IPS DF 6.9 (cell line): Measurements from ENCODE around the gene GAP43.
"Not testable (repeated sequence)": the region's sequence is repeated elsewhere in the genome, so short reads cannot be mapped to it uniquely, and the experiment has no call there.

ENCODE experiments used
- DNase-seq: peaks from one replicate; pipeline ENCODE4 v3.0.0-alpha.2; 2013; ENCODE audit warnings: low read depth, low spot score
- H3K27ac ChIP-seq: one replicate; pipeline ENCODE4 v1.5.1; 2013; ENCODE audit warnings: low read length, control low read depth
- H3K27me3 ChIP-seq: 2 replicates; pipeline ENCODE4 v1.6.1; 2013; ENCODE audit warnings: mild to moderate bottlenecking, low read length; ENCODE audit not compliant: control insufficient read depth, insufficient read depth
- H3K36me3 ChIP-seq: 2 replicates; pipeline ENCODE4 v1.6.1; 2013; ENCODE audit warnings: low read length; ENCODE audit not compliant: control insufficient read depth, insufficient read depth
- H3K4me1 ChIP-seq: 2 replicates; pipeline ENCODE4 v1.6.1; 2013; ENCODE audit warnings: low read length; ENCODE audit not compliant: control insufficient read depth, insufficient read depth
- H3K4me3 ChIP-seq: 2 replicates; pipeline ENCODE4 v1.5.1; 2013; ENCODE audit warnings: mild to moderate bottlenecking, low read length
- H3K9me3 ChIP-seq: 2 replicates; pipeline ENCODE4 v1.6.1; 2013; ENCODE audit warnings: low read length, inconsistent platforms; ENCODE audit not compliant: control insufficient read depth, insufficient read depth
- WGBS: extraction: QIAGEN DNeasy Blood & Tissue Kit; methylation state at CpG from one replicate; pipeline ENCODE4 v1.1.7; 2013; ENCODE audit warnings: mixed read lengths, missing lambda C conversion rate; ENCODE audit not compliant: insufficient read length, insufficient coverage; 5-methylcytosine and 5-hydroxymethylcytosine counted together

GAP43 gene

DNA sequence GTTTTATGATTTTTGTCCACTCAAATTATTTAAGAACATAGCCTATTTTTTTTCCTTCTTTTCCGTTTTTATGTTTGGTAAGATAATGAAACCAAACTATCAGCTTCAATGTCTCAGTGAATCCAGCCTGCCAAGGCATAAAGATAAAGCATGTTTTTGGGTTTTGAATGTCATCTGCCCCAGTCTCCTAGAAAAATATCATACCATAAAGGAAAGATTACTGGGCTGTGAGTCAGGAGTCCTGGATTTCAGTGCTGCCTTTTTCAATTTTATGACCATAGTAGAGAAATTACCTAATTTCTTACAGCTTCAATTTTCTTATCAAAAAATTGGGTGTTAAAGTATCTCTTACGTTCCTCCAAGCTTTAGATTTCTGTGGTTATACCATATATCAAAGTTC lies 87.5 kb downstream of the GAP43 start:
- Histone ChIP-seq H3K27me3 (no peaks in the 10 kb centered on the region), H3K36me3 (no peaks in the 10 kb centered on the region), H3K4me3 (no peak overlapping the region), H3K9me3 (no peaks in the 10 kb centered on the region), H3K27ac (no peak overlapping the region), H3K4me1 (no peaks in the 10 kb centered on the region)
- WGBS = no CpG with 5 or more reads among the region's 2 CpGs
- DNase-seq = no peak

DNA sequence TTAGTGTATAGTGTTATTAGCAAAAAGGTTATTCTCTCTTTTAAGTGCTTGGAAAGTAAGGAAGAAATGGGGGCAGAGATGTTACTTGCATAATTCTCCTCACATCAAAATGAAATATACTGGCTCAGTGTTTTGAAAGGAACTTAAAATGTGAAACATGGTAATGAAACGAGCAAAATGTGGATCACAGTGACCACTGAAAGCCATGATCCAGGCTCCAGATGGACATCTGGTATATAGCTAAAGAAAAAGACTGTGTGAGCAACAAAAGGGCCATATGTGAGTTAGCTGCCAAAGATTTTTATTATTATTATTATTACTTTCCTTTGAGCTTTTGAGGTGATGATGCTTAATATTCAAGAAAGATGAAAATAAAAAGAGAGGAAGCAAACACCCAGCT lies 89.6 kb downstream of the GAP43 start:
- Histone ChIP-seq H3K9me3 (no peaks in the 10 kb centered on the region), H3K36me3 (no peaks in the 10 kb centered on the region), H3K4me1 (no peaks in the 10 kb centered on the region), H3K27me3 (no peaks in the 10 kb centered on the region), H3K27ac (no peak overlapping the region), H3K4me3 (no peak overlapping the region)
- no peak for DNase-seq
- no CpG with 5 or more reads among the region's 1 CpG for WGBS

DNA sequence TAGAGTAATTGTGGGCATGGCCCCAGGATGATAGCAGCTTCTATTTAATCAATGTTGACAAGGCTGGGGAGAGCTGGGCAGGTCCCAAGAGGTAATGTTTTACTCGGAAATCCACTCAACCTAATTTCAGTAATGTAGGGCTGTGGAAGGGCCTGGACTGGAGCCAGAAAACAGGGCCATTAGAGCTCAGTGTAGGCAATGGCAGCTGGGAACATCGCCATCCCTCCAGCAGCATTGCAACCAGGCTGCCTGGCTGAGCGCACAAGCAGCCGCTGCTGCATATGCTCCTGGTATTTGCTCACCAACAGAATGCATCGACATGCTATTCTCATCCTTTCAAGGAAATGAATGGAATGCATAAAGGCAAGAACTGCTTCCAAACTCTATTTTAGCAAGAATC lies 90.0 kb downstream of the GAP43 start:
- Histone ChIP-seq H3K9me3 (no peaks in the 10 kb centered on the region), H3K27me3 (no peaks in the 10 kb centered on the region), H3K27ac (no peak overlapping the region), H3K36me3 (no peaks in the 10 kb centered on the region), H3K4me3 (no peak overlapping the region), H3K4me1 (no peaks in the 10 kb centered on the region)
- no CpG with 5 or more reads among the region's 5 CpGs for WGBS
- DNase-seq = no peak

DNA sequence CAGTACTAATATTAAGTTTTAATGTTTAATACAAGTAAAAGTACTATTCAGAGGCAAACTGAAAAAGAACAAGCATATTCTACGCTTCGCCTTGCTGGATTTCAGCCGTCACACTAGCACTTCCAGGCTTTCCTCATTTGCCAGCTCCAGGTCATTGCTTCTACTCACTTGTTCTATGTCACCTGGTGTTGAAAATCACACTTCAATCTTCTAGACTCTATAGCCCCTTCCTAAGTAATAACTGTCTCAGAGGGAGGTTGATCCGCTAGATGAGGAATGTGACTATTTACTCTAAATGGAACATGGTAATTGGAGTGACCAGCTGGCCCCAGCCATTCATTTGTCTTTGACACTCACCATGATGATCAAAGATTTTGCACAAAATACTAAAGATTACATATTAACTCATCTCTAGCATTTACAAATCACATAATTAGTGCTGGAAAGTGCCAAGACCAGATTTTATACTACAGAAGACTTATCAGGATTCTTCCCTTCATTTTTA lies 92.0 kb downstream of the GAP43 start:
- Histone ChIP-seq H3K27me3 (no peaks in the 10 kb centered on the region), H3K4me3 (no peak overlapping the region), H3K36me3 (no peaks in the 10 kb centered on the region), H3K4me1 (no peaks in the 10 kb centered on the region), H3K9me3 (no peaks in the 10 kb centered on the region), H3K27ac (no peak overlapping the region)
- DNase-seq = no peak
- no CpG with 5 or more reads among the region's 4 CpGs for WGBS

DNA sequence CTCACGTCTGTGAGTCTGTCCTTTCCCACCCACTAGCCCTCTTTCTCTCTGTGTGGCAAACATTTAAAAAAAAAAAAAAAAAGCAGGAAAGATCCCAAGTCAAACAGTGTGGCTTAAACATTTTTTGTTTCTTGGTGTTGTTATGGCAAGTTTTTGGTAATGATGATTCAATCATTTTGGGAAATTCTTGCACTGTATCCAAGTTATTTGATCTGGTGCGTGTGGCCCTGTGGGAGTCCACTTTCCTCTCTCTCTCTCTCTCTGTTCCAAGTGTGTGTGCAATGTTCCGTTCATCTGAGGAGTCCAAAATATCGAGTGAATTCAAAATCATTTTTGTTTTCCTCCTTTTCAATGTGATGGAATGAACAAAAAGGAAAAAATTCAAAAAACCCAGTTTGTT lies 97.7 kb downstream of the GAP43 start:
- H3K27ac ChIP-seq = no peak overlapping the region
- H3K4me1 ChIP-seq = no peaks in the 10 kb centered on the region
- H3K36me3 ChIP-seq = no peaks in the 10 kb centered on the region
- no peaks in the 10 kb centered on the region for H3K27me3 ChIP-seq
- no peak overlapping the region for H3K4me3 ChIP-seq
- H3K9me3 ChIP-seq = no peaks in the 10 kb centered on the region
- WGBS = no CpG with 5 or more reads among the region's 4 CpGs
- DNase-seq = no peak

DNA sequence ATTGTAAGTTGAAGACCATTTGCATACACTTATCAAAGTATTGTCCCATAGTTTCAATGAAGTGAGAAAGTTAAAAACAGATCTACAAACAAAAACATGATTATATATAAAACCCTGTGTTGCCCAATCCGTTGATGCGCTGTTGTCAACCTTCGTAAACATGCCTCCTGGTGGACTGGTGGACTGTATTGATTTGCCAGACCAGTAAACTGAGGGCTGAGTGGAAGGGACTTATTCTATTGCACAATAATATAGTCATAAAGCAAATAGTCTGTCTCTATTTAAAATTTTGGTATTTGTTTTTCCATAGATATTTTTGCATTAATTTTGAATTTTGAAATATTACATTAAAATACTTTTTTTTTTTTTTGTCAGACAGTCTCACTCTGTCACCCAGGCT lies 102.5 kb downstream of the GAP43 start:
- no peaks in the 10 kb centered on the region for H3K36me3 ChIP-seq
- no CpG with 5 or more reads among the region's 3 CpGs for WGBS
- no peak overlapping the region for H3K4me3 ChIP-seq
- no peaks in the 10 kb centered on the region for H3K27me3 ChIP-seq
- H3K4me1 ChIP-seq = no peaks in the 10 kb centered on the region
- no peaks in the 10 kb centered on the region for H3K9me3 ChIP-seq
- no peak for DNase-seq
- no peak overlapping the region for H3K27ac ChIP-seq

DNA sequence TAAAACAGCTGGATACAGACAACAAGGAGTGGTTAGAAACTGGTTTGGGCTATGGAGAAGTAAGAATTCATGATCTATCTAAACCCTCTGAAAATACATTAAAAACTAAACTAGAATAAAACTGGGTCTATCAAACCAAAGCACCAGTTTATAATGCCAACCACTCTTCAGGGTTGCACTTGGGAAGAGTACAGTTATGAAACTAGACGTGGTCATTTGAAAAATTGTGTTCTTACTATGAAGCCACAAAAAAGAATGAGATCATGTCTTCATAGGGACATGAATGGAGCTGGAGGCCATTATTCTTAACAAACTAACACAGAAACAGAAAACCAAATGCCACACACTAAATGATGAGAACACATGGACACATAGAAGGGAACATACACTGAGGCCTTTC lies 103.8 kb downstream of the GAP43 start:
- Histone ChIP-seq H3K4me1 (no peaks in the 10 kb centered on the region), H3K36me3 (no peaks in the 10 kb centered on the region), H3K9me3 (no peaks in the 10 kb centered on the region), H3K4me3 (no peak overlapping the region), H3K27me3 (no peaks in the 10 kb centered on the region), H3K27ac (no peak overlapping the region)
- WGBS = no CpG with 5 or more reads among the region's 1 CpG
- no peak for DNase-seq

DNA sequence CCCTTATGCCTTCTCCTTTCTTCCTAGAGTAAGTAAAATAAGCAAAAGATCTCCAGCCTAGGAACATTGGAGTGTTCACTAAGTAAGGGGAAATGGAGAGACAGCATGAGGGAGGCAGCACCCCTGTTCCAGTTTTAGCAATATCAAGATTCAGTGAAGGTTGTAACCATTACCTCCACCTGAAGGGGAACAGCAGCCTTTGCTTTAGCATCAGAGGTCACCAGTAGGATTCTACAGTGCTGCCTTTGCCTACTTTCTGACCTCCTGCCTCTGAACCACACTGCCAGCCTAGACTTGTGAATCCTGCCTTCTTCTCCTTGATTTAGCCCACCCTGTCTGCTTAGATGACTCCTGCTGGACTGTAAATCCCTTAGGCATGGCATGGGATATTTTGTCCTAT lies 104.7 kb downstream of the GAP43 start:
- Histone ChIP-seq H3K27me3 (no peaks in the 10 kb centered on the region), H3K27ac (no peak overlapping the region), H3K36me3 (no peaks in the 10 kb centered on the region), H3K4me1 (no peaks in the 10 kb centered on the region), H3K4me3 (no peak overlapping the region), H3K9me3 (no peaks in the 10 kb centered on the region)
- DNase-seq = no peak

DNA sequence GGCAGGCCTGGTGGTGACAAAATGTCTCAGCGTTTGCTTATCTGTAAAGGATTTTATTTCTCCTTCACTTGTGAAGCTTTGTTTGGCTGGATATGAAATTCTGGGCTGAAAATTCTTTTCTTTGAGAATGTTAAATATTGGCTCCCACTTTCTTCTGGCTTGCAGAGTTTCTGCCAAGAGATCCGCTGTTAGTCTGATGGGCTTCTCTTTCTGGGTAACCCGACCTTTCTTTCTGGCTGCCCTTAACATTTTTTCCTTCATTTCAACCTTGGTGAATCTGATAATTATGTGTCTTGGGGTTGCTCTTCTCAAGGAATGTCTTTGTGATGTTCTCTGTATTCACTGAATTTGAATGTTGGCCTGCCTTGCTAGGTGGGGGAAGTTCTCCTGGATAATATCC lies 113.0 kb downstream of the GAP43 start:
- H3K27me3 ChIP-seq, DNase-seq, H3K9me3 ChIP-seq, H3K4me3 ChIP-seq, H3K4me1 ChIP-seq, H3K36me3 ChIP-seq, H3K27ac ChIP-seq: not testable (repeated sequence)
- WGBS = no CpG with 5 or more reads among the region's 3 CpGs

DNA sequence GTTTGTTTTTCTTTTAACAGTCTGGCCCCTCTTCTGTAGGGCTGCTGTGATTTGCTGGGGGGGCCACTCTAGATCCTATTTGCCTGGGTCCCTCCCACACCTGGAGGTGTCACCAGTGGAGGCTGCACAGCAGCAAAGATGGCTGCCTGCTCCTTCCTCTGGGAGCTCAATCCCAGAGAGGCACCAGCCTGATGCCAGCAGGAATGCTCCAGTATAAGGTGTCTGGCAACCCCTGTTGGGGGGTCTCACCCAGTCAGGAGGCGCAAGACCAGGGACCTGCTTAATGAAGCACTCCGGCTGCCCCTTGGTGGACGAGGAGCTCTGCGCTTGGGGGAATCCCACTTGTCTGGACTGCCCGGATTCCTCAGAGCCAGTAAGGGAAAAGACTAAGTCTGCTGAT lies 118.3 kb downstream of the GAP43 start:
- no peaks in the 10 kb centered on the region for H3K9me3 ChIP-seq
- no peaks in the 10 kb centered on the region for H3K27me3 ChIP-seq
- no CpG with 5 or more reads among the region's 5 CpGs for WGBS
- H3K4me3 ChIP-seq = no peak overlapping the region
- H3K4me1 ChIP-seq = no peaks in the 10 kb centered on the region
- H3K27ac ChIP-seq = no peak overlapping the region
- H3K36me3 ChIP-seq = no peaks in the 10 kb centered on the region
- no peak for DNase-seq

DNA sequence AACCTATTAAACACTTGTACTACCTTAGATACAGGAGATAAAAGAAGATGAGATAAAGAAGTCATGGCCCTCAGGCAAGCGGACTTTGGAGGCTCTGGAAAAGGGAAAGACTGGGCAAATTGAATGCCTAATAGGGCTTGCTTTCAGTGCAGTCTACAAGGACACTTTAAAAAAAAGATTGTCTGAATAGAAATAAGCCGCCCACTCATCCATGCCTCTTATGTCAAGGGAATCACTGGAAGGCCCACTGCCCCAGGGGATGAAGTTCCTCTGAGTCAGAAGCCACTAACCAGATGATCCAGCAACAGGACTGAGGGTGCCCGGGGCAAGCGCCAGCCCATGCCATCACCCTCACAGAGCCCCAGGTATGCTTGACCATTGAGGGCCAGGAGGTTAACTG lies 121.2 kb downstream of the GAP43 start:
- DNase-seq, H3K4me3 ChIP-seq, H3K4me1 ChIP-seq, H3K9me3 ChIP-seq, H3K36me3 ChIP-seq, H3K27me3 ChIP-seq, H3K27ac ChIP-seq: not testable (repeated sequence)
- no CpG with 5 or more reads among the region's 4 CpGs for WGBS
